Neural progenitor cell (in vitro differentiated cells): ENCODE measurements around the gene RAB37. TPM values are rescaled to one million over a fixed set of nuclear protein-coding genes. Genes with fewer than 3 reads are reported as not detected.
A peak's percentile ranks its signal among the peaks of the same experiment; 100 is the strongest.

Experiments
- DNase-seq: peaks from one replicate; pipeline ENCODE4 v3.0.0-alpha.2; 2016; ENCODE audit warnings: low spot score
- H2AFZ ChIP-seq: fragments of 200-600 bp; sonication (generic); replicated peaks from 2 replicates; pipeline ENCODE4 v1.6.1; 2016; ENCODE audit warnings: antibody characterized with exemption
- H3F3A ChIP-seq: fragments of 200-600 bp; sonication (generic); 2 replicates; pipeline ENCODE4 v1.6.1; 2016; ENCODE audit warnings: antibody characterized with exemption, low read depth
- H3K27ac ChIP-seq: fragments of 200-600 bp; sonication (generic); 2 replicates; pipeline ENCODE4 v1.5.1; 2016; ENCODE audit warnings: mild to moderate bottlenecking
- H3K27me3 ChIP-seq: fragments of 200-600 bp; sonication (generic); 2 replicates; pipeline ENCODE4 v1.6.1; 2016; ENCODE audit warnings: mild to moderate bottlenecking, moderate library complexity
- H3K36me3 ChIP-seq: fragments of 200-600 bp; sonication (generic); 2 replicates; pipeline ENCODE4 v1.5.1; 2016
- H3K4me1 ChIP-seq: fragments of 200-600 bp; sonication (generic); 2 replicates; pipeline ENCODE4 v1.6.1; 2016; ENCODE audit warnings: mixed run types
- H3K4me2 ChIP-seq: fragments of 200-600 bp; sonication (generic); 2 replicates; pipeline ENCODE4 v1.6.1; 2016
- H3K4me3 ChIP-seq: fragments of 200-600 bp; sonication (generic); 2 replicates; pipeline ENCODE4 v1.5.1; 2016
- H3K79me2 ChIP-seq: fragments of 200-600 bp; sonication (generic); 2 replicates; pipeline ENCODE4 v1.6.1; 2016; ENCODE audit warnings: low read depth
- H3K9ac ChIP-seq: fragments of 200-600 bp; sonication (generic); 2 replicates; pipeline ENCODE4 v1.6.1; 2016
- H3K9me3 ChIP-seq: fragments of 200-600 bp; sonication (generic); 2 replicates; pipeline ENCODE4 v1.5.1; 2016; ENCODE audit warnings: low read depth
- H4K20me1 ChIP-seq: fragments of 200-600 bp; sonication (generic); 2 replicates; pipeline ENCODE4 v1.6.1; 2016; ENCODE audit warnings: low read depth
- H3K27ac Mint-ChIP-seq: 3 replicates; pipeline ENCODE4 v1.8.0; 2021; ENCODE audit warnings: mixed read lengths
- H3K27me3 Mint-ChIP-seq: 2 replicates; pipeline ENCODE4 v1.8.0; 2022; ENCODE audit warnings: low read depth, mild to moderate bottlenecking, inconsistent platforms, moderate library complexity, mixed read lengths; ENCODE audit not compliant: insufficient read depth
- H3K36me3 Mint-ChIP-seq: 3 replicates; pipeline ENCODE4 v1.8.0; 2021; ENCODE audit warnings: mixed read lengths
- H3K4me1 Mint-ChIP-seq: 3 replicates; pipeline ENCODE4 v1.8.0; 2021; ENCODE audit warnings: mixed read lengths
- H3K4me3 Mint-ChIP-seq: 3 replicates; pipeline ENCODE4 v1.8.0; 2021; ENCODE audit warnings: mild to moderate bottlenecking, moderate library complexity, mixed read lengths
- H3K9me3 Mint-ChIP-seq: 3 replicates; pipeline ENCODE4 v1.8.0; 2020; ENCODE audit warnings: mixed read lengths
- EZH2 ChIP-seq: fragments of 200-600 bp; sonication (generic); IDR thresholded peaks from 2 replicates; pipeline ENCODE4 v1.6.1; 2017; ENCODE audit warnings: antibody characterized with exemption, mild to moderate bottlenecking, moderate library complexity
- EZH2phosphoT487 ChIP-seq: fragments of 200-600 bp; sonication (generic); IDR thresholded peaks from 2 replicates; pipeline ENCODE4 v1.6.1; 2017; ENCODE audit warnings: antibody characterized with exemption
- microRNA-seq: library from miRNA; unstranded; fragments of <30 nt; microRNA quantifications from one replicate; pipeline ENCODE4, GENCODE V29; 2016
- total RNA-seq: library from RNA; depleted of rRNA; stranded (reverse); fragments of >200 nt; gene quantifications from 2 replicates; pipeline ENCODE4 v1.2.3, GENCODE V29; 2015; ENCODE audit warnings: low replicate concordance
- TF ChIP-seq, protein P1 (sequence below): fragments of 200-600 bp; sonication (generic); IDR thresholded peaks from 2 replicates; pipeline ENCODE4 v1.5.1; 2017; ENCODE audit warnings: antibody characterized with exemption, mild to moderate bottlenecking

Gene RAB37
- total RNA-seq, 1 donor from 2014 or later, result 1.5 TPM

DNA sequence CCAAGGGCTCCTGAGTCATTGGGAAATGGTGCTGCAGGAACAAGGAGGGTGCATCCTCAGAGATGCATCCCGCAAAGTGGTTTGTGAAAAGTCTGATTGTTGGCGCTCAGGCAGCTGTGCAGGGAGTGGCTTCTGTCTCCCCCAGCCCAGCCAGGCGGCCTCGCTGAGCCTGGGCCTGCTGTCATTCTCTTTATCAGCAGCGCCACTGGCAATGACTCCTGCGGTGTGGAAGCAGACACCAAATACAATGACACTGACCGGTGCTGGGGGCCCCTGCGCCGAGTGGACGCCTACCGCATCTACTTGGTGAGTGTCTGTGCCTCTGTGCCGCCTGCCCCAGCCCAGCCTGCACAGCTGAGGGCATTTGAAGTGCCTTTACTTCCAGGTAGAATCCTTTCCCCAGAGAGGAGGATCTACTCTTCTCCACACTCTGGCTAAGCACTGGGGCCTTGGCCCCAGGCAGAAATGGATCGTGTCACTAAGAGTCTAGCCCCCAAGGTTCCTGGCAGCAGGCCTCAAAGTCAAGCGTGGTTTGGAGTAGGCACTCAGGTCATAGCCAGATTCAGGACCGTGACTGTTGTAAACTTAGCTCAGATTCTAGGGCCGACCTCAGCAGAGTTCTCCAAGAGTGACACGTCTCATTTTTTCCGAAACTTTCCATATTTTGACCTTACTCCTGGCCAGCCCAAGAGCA is 58.4 kb downstream of the RAB37 start:
- no peaks in the 10 kb centered on the region for H3K36me3 ChIP-seq
- peaks cover 13% of the 10 kb centered on the region for H4K20me1 ChIP-seq
- no peak overlapping the region for H3K27ac Mint-ChIP-seq
- DNase-seq, result no peak
- no peaks in the 10 kb centered on the region for H3K79me2 ChIP-seq
- no peak overlapping the region for H3K9ac ChIP-seq
- H3K9me3 Mint-ChIP-seq, result no peaks in the 10 kb centered on the region
- no peaks in the 10 kb centered on the region for H3K27me3 ChIP-seq
- peaks cover 7% of the 10 kb centered on the region for H3K36me3 Mint-ChIP-seq
- no peak for TF ChIP-seq EZH2phosphoT487
- TF ChIP-seq, protein P1, sequence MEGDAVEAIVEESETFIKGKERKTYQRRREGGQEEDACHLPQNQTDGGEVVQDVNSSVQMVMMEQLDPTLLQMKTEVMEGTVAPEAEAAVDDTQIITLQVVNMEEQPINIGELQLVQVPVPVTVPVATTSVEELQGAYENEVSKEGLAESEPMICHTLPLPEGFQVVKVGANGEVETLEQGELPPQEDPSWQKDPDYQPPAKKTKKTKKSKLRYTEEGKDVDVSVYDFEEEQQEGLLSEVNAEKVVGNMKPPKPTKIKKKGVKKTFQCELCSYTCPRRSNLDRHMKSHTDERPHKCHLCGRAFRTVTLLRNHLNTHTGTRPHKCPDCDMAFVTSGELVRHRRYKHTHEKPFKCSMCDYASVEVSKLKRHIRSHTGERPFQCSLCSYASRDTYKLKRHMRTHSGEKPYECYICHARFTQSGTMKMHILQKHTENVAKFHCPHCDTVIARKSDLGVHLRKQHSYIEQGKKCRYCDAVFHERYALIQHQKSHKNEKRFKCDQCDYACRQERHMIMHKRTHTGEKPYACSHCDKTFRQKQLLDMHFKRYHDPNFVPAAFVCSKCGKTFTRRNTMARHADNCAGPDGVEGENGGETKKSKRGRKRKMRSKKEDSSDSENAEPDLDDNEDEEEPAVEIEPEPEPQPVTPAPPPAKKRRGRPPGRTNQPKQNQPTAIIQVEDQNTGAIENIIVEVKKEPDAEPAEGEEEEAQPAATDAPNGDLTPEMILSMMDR, result no peak
- no peak for TF ChIP-seq EZH2
- H3K4me2 ChIP-seq, result no peak overlapping the region
- H3K9me3 ChIP-seq, result no peaks in the 10 kb centered on the region
- no peak overlapping the region for H3K27ac ChIP-seq
- H3K27me3 Mint-ChIP-seq, result peaks cover 5% of the 10 kb centered on the region
- H3K4me3 ChIP-seq, result no peak overlapping the region
- H3F3A ChIP-seq, result peaks cover 2% of the 10 kb centered on the region
- H3K4me1 ChIP-seq, result no peaks in the 10 kb centered on the region
- H3K4me3 Mint-ChIP-seq, result no peak overlapping the region
- peaks cover 3% of the 10 kb centered on the region for H3K4me1 Mint-ChIP-seq
- H2AFZ ChIP-seq, result no peak overlapping the region

DNA sequence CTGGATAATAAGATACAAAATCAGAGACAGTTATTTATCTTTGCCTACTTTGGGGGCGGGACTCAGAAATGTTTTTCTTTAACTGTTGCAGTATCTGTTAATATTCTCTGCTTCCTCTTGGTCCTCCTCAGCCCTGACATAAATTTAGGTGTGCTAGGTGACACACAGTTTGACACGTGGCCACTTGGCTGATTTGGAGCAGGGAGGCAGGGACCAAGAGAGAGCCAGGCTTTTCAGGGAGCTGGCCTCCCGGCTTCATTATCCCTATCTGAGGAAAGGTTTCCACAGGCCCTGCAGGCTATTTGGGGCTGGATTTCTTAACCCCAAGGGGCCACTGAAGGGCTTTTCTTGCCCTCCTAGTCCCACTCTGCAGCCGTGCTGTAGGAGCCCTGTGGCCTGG is 59.2 kb downstream of the RAB37 start:
- Mint-ChIP-seq H3K27ac (no peak overlapping the region), H3K9me3 (no peaks in the 10 kb centered on the region), H3K4me3 (no peak overlapping the region), H3K27me3 (peaks cover 5% of the 10 kb centered on the region), H3K4me1 (peaks cover 3% of the 10 kb centered on the region), H3K36me3 (peaks cover 7% of the 10 kb centered on the region)
- no peaks in the 10 kb centered on the region for H3F3A ChIP-seq
- no peak overlapping the region for H3K27ac ChIP-seq
- no peaks in the 10 kb centered on the region for H3K36me3 ChIP-seq
- no peak overlapping the region for H2AFZ ChIP-seq
- no peak for DNase-seq
- H3K9me3 ChIP-seq, result no peaks in the 10 kb centered on the region
- no peak overlapping the region for H3K4me2 ChIP-seq
- no peaks in the 10 kb centered on the region for H3K27me3 ChIP-seq
- H3K4me1 ChIP-seq, result no peaks in the 10 kb centered on the region
- H3K9ac ChIP-seq, result no peak overlapping the region
- no peaks in the 10 kb centered on the region for H3K79me2 ChIP-seq
- TF ChIP-seq EZH2 (no peak), EZH2phosphoT487 (no peak)
- TF ChIP-seq, protein P1, result no peak
- no peak overlapping the region for H3K4me3 ChIP-seq
- peaks cover 6% of the 10 kb centered on the region for H4K20me1 ChIP-seq

GRCh38 chr17:74796866-74797265 is 59.8 kb downstream of the RAB37 start:
- no peaks in the 10 kb centered on the region for H3K36me3 ChIP-seq
- H3K9me3 ChIP-seq, result no peaks in the 10 kb centered on the region
- no peaks in the 10 kb centered on the region for H3K4me1 Mint-ChIP-seq
- no peak overlapping the region for H3K27ac ChIP-seq
- H3K27me3 ChIP-seq, result no peaks in the 10 kb centered on the region
- H3K4me3 Mint-ChIP-seq, result no peak overlapping the region
- H3F3A ChIP-seq, result no peaks in the 10 kb centered on the region
- H3K27me3 Mint-ChIP-seq, result peaks cover 5% of the 10 kb centered on the region
- no peak overlapping the region for H2AFZ ChIP-seq
- no peak for DNase-seq
- no peak overlapping the region for H3K9ac ChIP-seq
- no peaks in the 10 kb centered on the region for H3K79me2 ChIP-seq
- H4K20me1 ChIP-seq, result peaks cover 4% of the 10 kb centered on the region
- no peak overlapping the region for H3K27ac Mint-ChIP-seq
- TF ChIP-seq, protein P1, result no peak
- no peak for TF ChIP-seq EZH2phosphoT487
- no peak for TF ChIP-seq EZH2
- H3K4me2 ChIP-seq, result no peak overlapping the region
- no peaks in the 10 kb centered on the region for H3K9me3 Mint-ChIP-seq
- H3K4me1 ChIP-seq, result no peaks in the 10 kb centered on the region
- peaks cover 7% of the 10 kb centered on the region for H3K36me3 Mint-ChIP-seq
- H3K4me3 ChIP-seq, result no peak overlapping the region

Small RNA genes lying within 50 kb of the gene (microRNA-seq; reads per million reads assigned to microRNA genes)
- 30.9 reads per million, percentile 61 among the genes with 10 or more reads in this experiment for gene MIR3615

Other genes with a start within 250 kb of the RAB37 start
- not detected in 2 replicates for gene CD300LB, start 205.8 kb upstream of the RAB37 start, total RNA-seq
- not detected in 2 replicates for gene CD300C, start 191.1 kb upstream of the RAB37 start, total RNA-seq
- gene CD300H, start 169.7 kb upstream of the RAB37 start, total RNA-seq, result not detected in 2 replicates
- not detected in 2 replicates for gene CD300LD, start 145.0 kb upstream of the RAB37 start, total RNA-seq
- gene CD300E, start 113.5 kb upstream of the RAB37 start, total RNA-seq, result not detected in 2 replicates
- not detected in 2 replicates for gene CD300LF, start 24.3 kb upstream of the RAB37 start, total RNA-seq
- gene NHERF1, start 11.4 kb downstream of the RAB37 start, total RNA-seq, result 27.1 and 63.8 TPM in 2 replicates
- gene NAT9, start 39.1 kb downstream of the RAB37 start, total RNA-seq, result 68.9 and 75.3 TPM in 2 replicates
- gene GRIN2C, start 122.6 kb downstream of the RAB37 start, total RNA-seq, result 0.03 TPM in 1 of 2 replicates, not detected in the other
- 7.4 and 25.3 TPM in 2 replicates for gene FDXR, start 135.7 kb downstream of the RAB37 start, total RNA-seq
- gene FADS6, start 156.4 kb downstream of the RAB37 start, total RNA-seq, result 0.36 TPM in 1 of 2 replicates, not detected in the other
- 0.25 TPM in 1 of 2 replicates, not detected in the other for gene USH1G, start 186.0 kb downstream of the RAB37 start, total RNA-seq
- gene OTOP2, start 187.0 kb downstream of the RAB37 start, total RNA-seq, result not detected in 2 replicates
- not detected in 2 replicates for gene OTOP3, start 198.6 kb downstream of the RAB37 start, total RNA-seq
- 3.5 and 5.0 TPM in 2 replicates for gene HID1, start 235.5 kb downstream of the RAB37 start, total RNA-seq